ENCODE results near the gene ITGAD.

The ITGAD gene

GRCh38 chr16:31461201-31461920 is 68.2 kb downstream of the ITGAD start:
- DNase-seq: no peak

- DNase-seq: no peak
These were observed 69.0 kb downstream of the ITGAD start for GRCh38 chr16:31461921-31462804.

GRCh38 chr16:31464348-31464769 is 71.2 kb downstream of the ITGAD start:
- DNase-seq: no peak

- no peak for DNase-seq
These were observed 71.7 kb downstream of the ITGAD start for GRCh38 chr16:31464781-31465260.

GRCh38 chr16:31465788-31466370 is 72.7 kb downstream of the ITGAD start:
- DNase-seq: no peak

GRCh38 chr16:31466381-31466841 is 73.3 kb downstream of the ITGAD start:
- DNase-seq: no peak

GRCh38 chr16:31467151-31467773 is 74.1 kb downstream of the ITGAD start:
- no peak for DNase-seq

- no peak for DNase-seq
These were observed 74.7 kb downstream of the ITGAD start for GRCh38 chr16:31467858-31468257.

GRCh38 chr16:31470615-31471014 is 77.5 kb downstream of the ITGAD start:
- no peak for DNase-seq

- no peak for DNase-seq
These were observed 78.2 kb downstream of the ITGAD start for GRCh38 chr16:31471241-31471874.

- DNase-seq: no peak
These were observed 79.0 kb downstream of the ITGAD start, which contains the start of gene TGFB1I1 for GRCh38 chr16:31471875-31472708. Gene TGFB1I1, plus strand, starts transcription at chr16:31472152. Its CDS starts 37 bp downstream, at chr16:31472189.

GRCh38 chr16:31472709-31473203 is 79.6 kb downstream of the ITGAD start:
- peak; percentile 74 for DNase-seq

- no peak for DNase-seq
These were observed 80.3 kb downstream of the ITGAD start for GRCh38 chr16:31473264-31473984.

- DNase-seq: no peak
These were observed 81.1 kb downstream of the ITGAD start for GRCh38 chr16:31474173-31474714.

GRCh38 chr16:31474773-31475738 is 81.9 kb downstream of the ITGAD start:
- DNase-seq: no peak

- no peak for DNase-seq
These were observed 82.8 kb downstream of the ITGAD start for GRCh38 chr16:31475946-31476302.

All from stimulated activated CD8-positive, alpha-beta memory T cell treated with anti-CD3 and anti-CD28 coated beads, Interleukin-4, amount 100 ng/mL, for 48 hours (primary cell).